SK-N-SH treated with all-trans-retinoic acid at 6 μM for 48 hours (cell line): ENCODE measurements around the gene PERM1.

Experiments
- ATAC-seq: fragments of 200-7000 bp; cut with Tn5 transposase; 3 replicates; pipeline ENCODE4 v1.9.1; 2020; ENCODE audit warnings: mild to moderate bottlenecking, moderate library complexity
- BACH2 ChIP-seq: fragments of 250-450 bp; sonication (Bioruptor Pico); IDR thresholded peaks from 2 replicates; pipeline ENCODE4 v1.9.0; 2021; ENCODE audit warnings: mild to moderate bottlenecking, borderline replicate concordance
- CSDC2 ChIP-seq: fragments of 250-450 bp; sonication (Bioruptor Pico); IDR thresholded peaks from 2 replicates; pipeline ENCODE4 v1.5.0; 2020; ENCODE audit warnings: mild to moderate bottlenecking, moderate library complexity
- ESRRG ChIP-seq: fragments of 250-450 bp; sonication (Bioruptor Pico); IDR thresholded peaks from 2 replicates; pipeline ENCODE4 v1.6.1; 2021; ENCODE audit warnings: mild to moderate bottlenecking
- GLIS3 ChIP-seq: fragments of 250-450 bp; sonication (Bioruptor Pico); IDR thresholded peaks from 2 replicates; pipeline ENCODE4 v1.5.0; 2020; ENCODE audit warnings: mild to moderate bottlenecking, moderate library complexity
- ISL1 ChIP-seq: fragments of 250-450 bp; sonication (Bioruptor Pico); IDR thresholded peaks from 2 replicates; pipeline ENCODE4 v2.1.2; 2022; ENCODE audit warnings: mild to moderate bottlenecking, moderate library complexity
- OSR1 ChIP-seq: fragments of 250-450 bp; sonication (Bioruptor Pico); IDR thresholded peaks from 2 replicates; pipeline ENCODE4 v1.8.0; 2022; ENCODE audit warnings: moderate library complexity, mild to moderate bottlenecking, inconsistent platforms
- PATZ1 ChIP-seq: fragments of 250-450 bp; sonication (Bioruptor Pico); IDR thresholded peaks from 2 replicates; pipeline ENCODE4 v1.8.0; 2020; ENCODE audit warnings: mild to moderate bottlenecking, moderate library complexity, borderline replicate concordance
- PPARA ChIP-seq: fragments of 250-450 bp; sonication (Bioruptor Pico); IDR thresholded peaks from 2 replicates; pipeline ENCODE4 v1.5.0; 2020; ENCODE audit warnings: mild to moderate bottlenecking, borderline replicate concordance
- RARB ChIP-seq: fragments of 250-450 bp; sonication (Bioruptor Pico); IDR thresholded peaks from 2 replicates; pipeline ENCODE4 v1.8.0; 2021; ENCODE audit warnings: mild to moderate bottlenecking, moderate library complexity
- TCF4 ChIP-seq: fragments of 250-450 bp; sonication (Bioruptor Pico); IDR thresholded peaks from 2 replicates; pipeline ENCODE4 v1.8.0; 2021; ENCODE audit warnings: mild to moderate bottlenecking, moderate library complexity, borderline replicate concordance
- TOX ChIP-seq: fragments of 250-450 bp; sonication (Bioruptor Pico); IDR thresholded peaks from 2 replicates; pipeline ENCODE4 v1.8.0; 2021; ENCODE audit warnings: mild to moderate bottlenecking, moderate library complexity, borderline replicate concordance
- ZC3H10 ChIP-seq: fragments of 250-450 bp; sonication (Bioruptor Pico); IDR thresholded peaks from 2 replicates; pipeline ENCODE4 v1.5.1; 2021; ENCODE audit warnings: mild to moderate bottlenecking, moderate library complexity
- ZFP3 ChIP-seq: fragments of 250-450 bp; sonication (Bioruptor Pico); IDR thresholded peaks from 2 replicates; pipeline ENCODE4 v1.5.0; 2020; ENCODE audit warnings: mild to moderate bottlenecking, moderate library complexity
- ZNF70 ChIP-seq: fragments of 450-650 bp; formaldehyde crosslinking; IDR thresholded peaks from 2 replicates; pipeline ENCODE4 v1.5.0; 2020; ENCODE audit warnings: mild to moderate bottlenecking, moderate library complexity
- ZNF8 ChIP-seq: fragments of 450-650 bp; formaldehyde crosslinking; IDR thresholded peaks from 2 replicates; pipeline ENCODE4 v1.5.0; 2020; ENCODE audit warnings: mild to moderate bottlenecking, moderate library complexity
- TF ChIP-seq, protein P1 (sequence below): fragments of 250-450 bp; sonication (Bioruptor Pico); IDR thresholded peaks from 2 replicates; pipeline ENCODE4 v1.5.1; 2021; ENCODE audit warnings: mild to moderate bottlenecking, moderate library complexity
- TF ChIP-seq, protein P2 (sequence below): fragments of 250-450 bp; sonication (Bioruptor Pico); IDR thresholded peaks from 2 replicates; pipeline ENCODE4 v1.5.0; 2020; ENCODE audit warnings: mild to moderate bottlenecking, moderate library complexity
- TF ChIP-seq, protein P3 (sequence below): fragments of 250-450 bp; sonication (Bioruptor Pico); IDR thresholded peaks from 2 replicates; pipeline ENCODE4 v1.8.0; 2021; ENCODE audit warnings: low read depth, mild to moderate bottlenecking, moderate library complexity, borderline replicate concordance
- TF ChIP-seq, protein P4 (sequence below): fragments of 250-450 bp; sonication (Bioruptor Pico); IDR thresholded peaks from 2 replicates; pipeline ENCODE4 v1.5.1; 2020; ENCODE audit warnings: low read depth, mild to moderate bottlenecking, moderate library complexity

Gene PERM1

GRCh38 chr1:954927-955326 lies 27.0 kb downstream of the PERM1 start:
- ATAC-seq: no peak

GRCh38 chr1:953524-954320 lies 28.2 kb downstream of the PERM1 start:
- no peak for ATAC-seq
- TF ChIP-seq ZFP3 (CRISPR knock-in tag) (no peak), TCF4 (CRISPR knock-in tag) (no peak), ZNF70 (CRISPR knock-in tag) (no peak), ESRRG (CRISPR knock-in tag) (no peak), ZC3H10 (CRISPR knock-in tag) (no peak), BACH2 (CRISPR knock-in tag) (no peak), ISL1 (CRISPR knock-in tag) (no peak), TOX (CRISPR knock-in tag) (no peak), RARB (CRISPR knock-in tag) (no peak), OSR1 (CRISPR knock-in tag) (no peak), CSDC2 (CRISPR knock-in tag) (no peak), ZNF8 (no peak), PPARA (CRISPR knock-in tag) (no peak)
- TF ChIP-seq, protein P1, sequence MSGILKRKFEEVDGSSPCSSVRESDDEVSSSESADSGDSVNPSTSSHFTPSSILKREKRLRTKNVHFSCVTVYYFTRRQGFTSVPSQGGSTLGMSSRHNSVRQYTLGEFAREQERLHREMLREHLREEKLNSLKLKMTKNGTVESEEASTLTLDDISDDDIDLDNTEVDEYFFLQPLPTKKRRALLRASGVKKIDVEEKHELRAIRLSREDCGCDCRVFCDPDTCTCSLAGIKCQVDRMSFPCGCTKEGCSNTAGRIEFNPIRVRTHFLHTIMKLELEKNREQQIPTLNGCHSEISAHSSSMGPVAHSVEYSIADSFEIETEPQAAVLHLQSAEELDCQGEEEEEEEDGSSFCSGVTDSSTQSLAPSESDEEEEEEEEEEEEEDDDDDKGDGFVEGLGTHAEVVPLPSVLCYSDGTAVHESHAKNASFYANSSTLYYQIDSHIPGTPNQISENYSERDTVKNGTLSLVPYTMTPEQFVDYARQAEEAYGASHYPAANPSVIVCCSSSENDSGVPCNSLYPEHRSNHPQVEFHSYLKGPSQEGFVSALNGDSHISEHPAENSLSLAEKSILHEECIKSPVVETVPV (CRISPR knock-in tag): no peak
- TF ChIP-seq, protein P2, sequence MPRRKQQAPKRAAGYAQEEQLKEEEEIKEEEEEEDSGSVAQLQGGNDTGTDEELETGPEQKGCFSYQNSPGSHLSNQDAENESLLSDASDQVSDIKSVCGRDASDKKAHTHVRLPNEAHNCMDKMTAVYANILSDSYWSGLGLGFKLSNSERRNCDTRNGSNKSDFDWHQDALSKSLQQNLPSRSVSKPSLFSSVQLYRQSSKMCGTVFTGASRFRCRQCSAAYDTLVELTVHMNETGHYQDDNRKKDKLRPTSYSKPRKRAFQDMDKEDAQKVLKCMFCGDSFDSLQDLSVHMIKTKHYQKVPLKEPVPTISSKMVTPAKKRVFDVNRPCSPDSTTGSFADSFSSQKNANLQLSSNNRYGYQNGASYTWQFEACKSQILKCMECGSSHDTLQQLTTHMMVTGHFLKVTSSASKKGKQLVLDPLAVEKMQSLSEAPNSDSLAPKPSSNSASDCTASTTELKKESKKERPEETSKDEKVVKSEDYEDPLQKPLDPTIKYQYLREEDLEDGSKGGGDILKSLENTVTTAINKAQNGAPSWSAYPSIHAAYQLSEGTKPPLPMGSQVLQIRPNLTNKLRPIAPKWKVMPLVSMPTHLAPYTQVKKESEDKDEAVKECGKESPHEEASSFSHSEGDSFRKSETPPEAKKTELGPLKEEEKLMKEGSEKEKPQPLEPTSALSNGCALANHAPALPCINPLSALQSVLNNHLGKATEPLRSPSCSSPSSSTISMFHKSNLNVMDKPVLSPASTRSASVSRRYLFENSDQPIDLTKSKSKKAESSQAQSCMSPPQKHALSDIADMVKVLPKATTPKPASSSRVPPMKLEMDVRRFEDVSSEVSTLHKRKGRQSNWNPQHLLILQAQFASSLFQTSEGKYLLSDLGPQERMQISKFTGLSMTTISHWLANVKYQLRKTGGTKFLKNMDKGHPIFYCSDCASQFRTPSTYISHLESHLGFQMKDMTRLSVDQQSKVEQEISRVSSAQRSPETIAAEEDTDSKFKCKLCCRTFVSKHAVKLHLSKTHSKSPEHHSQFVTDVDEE (CRISPR knock-in tag): no peak
- TF ChIP-seq, protein P3, sequence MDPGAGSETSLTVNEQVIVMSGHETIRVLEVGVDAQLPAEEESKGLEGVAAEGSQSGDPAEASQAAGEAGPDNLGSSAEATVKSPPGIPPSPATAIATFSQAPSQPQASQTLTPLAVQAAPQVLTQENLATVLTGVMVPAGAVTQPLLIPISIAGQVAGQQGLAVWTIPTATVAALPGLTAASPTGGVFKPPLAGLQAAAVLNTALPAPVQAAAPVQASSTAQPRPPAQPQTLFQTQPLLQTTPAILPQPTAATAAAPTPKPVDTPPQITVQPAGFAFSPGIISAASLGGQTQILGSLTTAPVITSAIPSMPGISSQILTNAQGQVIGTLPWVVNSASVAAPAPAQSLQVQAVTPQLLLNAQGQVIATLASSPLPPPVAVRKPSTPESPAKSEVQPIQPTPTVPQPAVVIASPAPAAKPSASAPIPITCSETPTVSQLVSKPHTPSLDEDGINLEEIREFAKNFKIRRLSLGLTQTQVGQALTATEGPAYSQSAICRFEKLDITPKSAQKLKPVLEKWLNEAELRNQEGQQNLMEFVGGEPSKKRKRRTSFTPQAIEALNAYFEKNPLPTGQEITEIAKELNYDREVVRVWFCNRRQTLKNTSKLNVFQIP (CRISPR knock-in tag): no peak

More at GRCh38 chr1:954927-955326, 27.0 kb downstream of the PERM1 start:
- TF ChIP-seq GLIS3 (CRISPR knock-in tag): no peak
- TF ChIP-seq PPARA (CRISPR knock-in tag): no peak
- TF ChIP-seq ISL1 (CRISPR knock-in tag): no peak
- TF ChIP-seq, protein P1 (CRISPR knock-in tag): no peak
- TF ChIP-seq PATZ1 (CRISPR knock-in tag): no peak
- TF ChIP-seq, protein P4, sequence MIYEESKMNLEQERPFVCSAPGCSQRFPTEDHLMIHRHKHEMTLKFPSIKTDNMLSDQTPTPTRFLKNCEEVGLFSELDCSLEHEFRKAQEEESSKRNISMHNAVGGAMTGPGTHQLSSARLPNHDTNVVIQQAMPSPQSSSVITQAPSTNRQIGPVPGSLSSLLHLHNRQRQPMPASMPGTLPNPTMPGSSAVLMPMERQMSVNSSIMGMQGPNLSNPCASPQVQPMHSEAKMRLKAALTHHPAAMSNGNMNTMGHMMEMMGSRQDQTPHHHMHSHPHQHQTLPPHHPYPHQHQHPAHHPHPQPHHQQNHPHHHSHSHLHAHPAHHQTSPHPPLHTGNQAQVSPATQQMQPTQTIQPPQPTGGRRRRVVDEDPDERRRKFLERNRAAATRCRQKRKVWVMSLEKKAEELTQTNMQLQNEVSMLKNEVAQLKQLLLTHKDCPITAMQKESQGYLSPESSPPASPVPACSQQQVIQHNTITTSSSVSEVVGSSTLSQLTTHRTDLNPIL: no peak
- TF ChIP-seq, protein P2 (CRISPR knock-in tag): no peak
- TF ChIP-seq RARB (CRISPR knock-in tag): no peak
- no peak for TF ChIP-seq OSR1 (CRISPR knock-in tag)
- no peak for TF ChIP-seq ZC3H10 (CRISPR knock-in tag)
- no peak for TF ChIP-seq ZNF70 (CRISPR knock-in tag)
- TF ChIP-seq CSDC2 (CRISPR knock-in tag): no peak
- TF ChIP-seq, all 23 proteins: peak for 0
